H9 (cell line): ENCODE measurements around the gene LASP1. TPM values are rescaled to one million over a fixed set of nuclear protein-coding genes. Genes with fewer than 3 reads are reported as not detected.
A peak's percentile ranks its signal among the peaks of the same experiment; 100 is the strongest.

Experiments
- DNase-seq: peaks from one replicate; pipeline ENCODE4 v3.0.0-alpha.2; 2017
- H2AFZ ChIP-seq: one replicate; pipeline ENCODE4 v1.6.1; 2013; ENCODE audit warnings: mild to moderate bottlenecking, low read length, control low read depth, moderate library complexity
- H2AK5ac ChIP-seq: 2 replicates; pipeline ENCODE4 v1.6.1; 2013; ENCODE audit warnings: low read length, control low read depth, mixed read lengths; ENCODE audit not compliant: insufficient read length
- H2BK120ac ChIP-seq: one replicate; pipeline ENCODE4 v1.6.1; 2013; ENCODE audit warnings: low read depth, mild to moderate bottlenecking, low read length, control low read depth, inconsistent platforms; ENCODE audit not compliant: poor library complexity, severe bottlenecking
- H2BK12ac ChIP-seq: 2 replicates; pipeline ENCODE4 v1.6.1; 2013; ENCODE audit warnings: low read length, control low read depth, mixed read lengths, low read depth; ENCODE audit not compliant: insufficient read length
- H2BK15ac ChIP-seq: 2 replicates; pipeline ENCODE4 v1.6.1; 2013; ENCODE audit warnings: low read depth, low read length, control low read depth
- H2BK20ac ChIP-seq: one replicate; pipeline ENCODE4 v1.6.1; 2013; ENCODE audit warnings: low read depth, mild to moderate bottlenecking, low read length, control low read depth, inconsistent platforms; ENCODE audit not compliant: poor library complexity, severe bottlenecking
- H2BK5ac ChIP-seq: 2 replicates; pipeline ENCODE4 v1.6.1; 2013; ENCODE audit warnings: low read length, control low read depth, mixed read lengths; ENCODE audit not compliant: insufficient read length
- H3K14ac ChIP-seq: 2 replicates; pipeline ENCODE4 v1.6.1; 2013; ENCODE audit warnings: low read length, control low read depth; ENCODE audit not compliant: insufficient read depth
- H3K18ac ChIP-seq: 2 replicates; pipeline ENCODE4 v1.6.1; 2013; ENCODE audit warnings: low read depth, mild to moderate bottlenecking, mixed read lengths, low read length, control low read depth; ENCODE audit not compliant: insufficient read length
- H3K23ac ChIP-seq: 2 replicates; pipeline ENCODE4 v1.6.1; 2013; ENCODE audit warnings: low read length, control low read depth, mixed read lengths, low read depth; ENCODE audit not compliant: insufficient read length
- H3K23me2 ChIP-seq: 2 replicates; pipeline ENCODE4 v1.6.1; 2013; ENCODE audit warnings: low read depth, mild to moderate bottlenecking, mixed read lengths, low read length, control low read depth; ENCODE audit not compliant: insufficient read length, poor library complexity, severe bottlenecking
- H3K27ac ChIP-seq: 2 replicates; pipeline ENCODE4 v1.5.1; 2013; ENCODE audit warnings: low read length, control low read depth, mixed read lengths, low read depth; ENCODE audit not compliant: insufficient read length
- H3K27me3 ChIP-seq: 2 replicates; pipeline ENCODE4 v1.6.1; 2013; ENCODE audit warnings: low read length, control low read depth, inconsistent platforms; ENCODE audit not compliant: insufficient read depth
- H3K4ac ChIP-seq: 2 replicates; pipeline ENCODE4 v1.6.1; 2013; ENCODE audit warnings: low read depth, mild to moderate bottlenecking, control low read depth, inconsistent platforms, low read length, moderate library complexity
- H3K4me1 ChIP-seq: 2 replicates; pipeline ENCODE4 v1.6.1; 2013; ENCODE audit warnings: low read length, control low read depth, inconsistent platforms; ENCODE audit not compliant: insufficient read depth
- H3K4me2 ChIP-seq: 2 replicates; pipeline ENCODE4 v1.6.1; 2013; ENCODE audit warnings: low read length, control low read depth, mixed read lengths; ENCODE audit not compliant: insufficient read length, insufficient read depth
- H3K56ac ChIP-seq: 2 replicates; pipeline ENCODE4 v1.6.1; 2013; ENCODE audit warnings: low read depth, mild to moderate bottlenecking, mixed read lengths, low read length, control low read depth; ENCODE audit not compliant: insufficient read length
- H3K79me1 ChIP-seq: 2 replicates; pipeline ENCODE4 v1.6.1; 2013; ENCODE audit warnings: low read depth, mild to moderate bottlenecking, moderate library complexity, low read length, control low read depth, inconsistent platforms; ENCODE audit not compliant: insufficient read depth, poor library complexity, severe bottlenecking
- H3K79me2 ChIP-seq: 2 replicates; pipeline ENCODE4 v1.6.1; 2013; ENCODE audit warnings: low read length, control low read depth, inconsistent platforms; ENCODE audit not compliant: insufficient read depth
- H3K9ac ChIP-seq: 2 replicates; pipeline ENCODE4 v1.6.1; 2013; ENCODE audit warnings: low read length, control low read depth, mixed read lengths; ENCODE audit not compliant: insufficient read length; ENCODE audit errors: extremely low read depth
- H3K9me3 ChIP-seq: one replicate; pipeline ENCODE4 v1.6.1; 2013; ENCODE audit warnings: low read depth, low read length, inconsistent platforms; ENCODE audit not compliant: control insufficient read depth
- H3T11ph ChIP-seq: one replicate; pipeline ENCODE4 v1.6.1; 2013; ENCODE audit warnings: mild to moderate bottlenecking, low read length, control low read depth, inconsistent platforms
- H4K20me1 ChIP-seq: one replicate; pipeline ENCODE4 v1.6.1; 2013; ENCODE audit not compliant: control insufficient read depth, insufficient read length, insufficient read depth
- H4K5ac ChIP-seq: 2 replicates; pipeline ENCODE4 v1.6.1; 2013; ENCODE audit warnings: low read depth, mild to moderate bottlenecking, mixed read lengths, low read length, control low read depth; ENCODE audit not compliant: insufficient read length
- H4K8ac ChIP-seq: replicated peaks from 2 replicates; pipeline ENCODE4 v1.6.1; 2013; ENCODE audit warnings: low read length, control low read depth, mixed read lengths, low read depth; ENCODE audit not compliant: insufficient read length
- H4K91ac ChIP-seq: 2 replicates; pipeline ENCODE4 v1.6.1; 2013; ENCODE audit warnings: low read depth, mild to moderate bottlenecking, moderate library complexity, mixed read lengths, low read length, control low read depth; ENCODE audit not compliant: insufficient read length
- H3K27ac Mint-ChIP-seq, 3 experiments: 2 replicates in 2 of 3; 3 replicates in 1 of 3; pipeline ENCODE4 v1.8.0; 2020 to 2021; ENCODE audit warnings: mixed read lengths in 3 of 3, mild to moderate bottlenecking in 1 of 3, moderate library complexity in 1 of 3
- H3K27me3 Mint-ChIP-seq: 2 replicates; pipeline ENCODE4 v1.8.0; 2021; ENCODE audit warnings: low read depth, mild to moderate bottlenecking, moderate library complexity, mixed read lengths
- H3K36me3 Mint-ChIP-seq, 3 experiments: 2 replicates in 2 of 3; 3 replicates in 1 of 3; pipeline ENCODE4 v1.8.0; 2020 to 2021; ENCODE audit warnings: low read depth in 3 of 3, mixed read lengths in 3 of 3; ENCODE audit not compliant: insufficient read depth in 1 of 3
- H3K4me1 Mint-ChIP-seq, 2 experiments: 2 replicates each; pipeline ENCODE4 v1.8.0; 2020; ENCODE audit warnings: mixed read lengths in 2 of 2
- H3K4me3 Mint-ChIP-seq, 2 experiments: 2 replicates in 1 of 2; 3 replicates in 1 of 2; pipeline ENCODE4 v1.8.0; 2020 to 2021; ENCODE audit warnings: mild to moderate bottlenecking in 2 of 2, mixed read lengths in 2 of 2, moderate library complexity in 1 of 2
- H3K9me3 Mint-ChIP-seq, 2 experiments: 2 replicates in 1 of 2; 3 replicates in 1 of 2; pipeline ENCODE4 v1.8.0; 2020; ENCODE audit warnings: mild to moderate bottlenecking in 2 of 2, mixed read lengths in 2 of 2, moderate library complexity in 1 of 2
- WGBS: extraction: QIAGEN DNeasy Blood & Tissue Kit; methylation state at CpG from one replicate; pipeline ENCODE4 v1.1.7; 2013; ENCODE audit warnings: missing lambda C conversion rate, low lambda C conversion rate, mixed read lengths; ENCODE audit not compliant: insufficient read length; ENCODE audit errors: extremely low coverage; 5-methylcytosine and 5-hydroxymethylcytosine counted together
- total RNA-seq: library from RNA; stranded (reverse); gene quantifications from 2 replicates; pipeline ENCODE4 v1.2.1, GENCODE V29; 2021
- TF ChIP-seq, protein P1 (sequence below): fragments of 200-600 bp; sonication (generic); conservative IDR thresholded peaks from 3 replicates; pipeline ENCODE4 v1.8.0; 2021; ENCODE audit warnings: antibody characterized with exemption, mild to moderate bottlenecking

Gene LASP1
- total RNA-seq, 1 experiment from 2014 or later = 121 TPM

DNA sequence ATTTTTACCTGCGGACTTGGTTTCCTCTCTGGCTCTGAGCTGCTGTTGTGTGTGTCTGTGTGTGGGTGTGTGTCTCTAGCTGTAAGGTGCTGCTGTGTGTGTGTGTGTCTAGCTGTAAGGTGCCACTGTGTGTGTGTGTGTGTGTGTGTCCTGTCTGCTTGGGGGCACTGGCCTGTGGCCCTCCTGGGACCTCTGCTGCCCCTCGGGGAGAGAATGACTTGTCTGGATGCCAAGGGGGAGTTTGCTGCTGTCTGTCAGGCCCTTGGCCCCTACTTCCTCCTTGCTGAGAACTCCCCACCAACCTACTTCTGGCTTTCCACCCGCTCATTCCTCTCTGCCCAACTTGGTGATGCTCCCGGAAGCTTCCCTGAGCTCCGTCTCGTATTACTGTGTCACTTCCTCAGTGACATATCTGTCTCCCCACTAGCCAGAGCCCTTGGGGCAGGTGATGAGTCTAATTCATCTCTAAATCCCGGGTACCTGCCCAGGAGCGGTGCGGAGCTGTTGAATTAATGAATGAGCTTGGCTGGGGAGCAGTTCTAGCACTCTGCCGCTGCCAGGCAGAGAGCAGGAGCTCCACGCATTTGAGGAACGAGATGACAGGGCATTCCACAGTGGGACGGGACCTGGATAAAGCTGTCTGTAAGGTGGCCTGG lies 52.0 kb downstream of the LASP1 start:
- H3K4me2 ChIP-seq = no peak overlapping the region
- whole genome bisulfite sequencing = no CpG with 5 or more reads among the region's 13 CpGs
- no peaks in the 10 kb centered on the region; the same call in 1 of the 2 replicates for H3K4me1 ChIP-seq
- Mint-ChIP-seq H3K36me3 (peaks cover 10 to 33% (median 25%) of the 10 kb centered on the region in 3 experiments; a peak in 6 of 7 replicates), H3K9me3 (no peaks in the 10 kb centered on the region), H3K27me3 (no peaks in the 10 kb centered on the region; the same call in 1 of the 2 replicates), H3K4me1 (peaks cover 27 to 40% of the 10 kb centered on the region in 2 experiments), H3K27ac (peak overlapping the region; percentile 9 to 88 (median 46); a peak in 4 of 7 replicates), H3K4me3 (no peak overlapping the region)
- H3K9ac ChIP-seq = no peak overlapping the region
- H2BK15ac ChIP-seq = no peak overlapping the region
- H3K23ac ChIP-seq = no peak overlapping the region
- H4K8ac ChIP-seq = no peak overlapping the region
- H4K20me1 ChIP-seq = no peaks in the 10 kb centered on the region
- TF ChIP-seq, protein P1, sequence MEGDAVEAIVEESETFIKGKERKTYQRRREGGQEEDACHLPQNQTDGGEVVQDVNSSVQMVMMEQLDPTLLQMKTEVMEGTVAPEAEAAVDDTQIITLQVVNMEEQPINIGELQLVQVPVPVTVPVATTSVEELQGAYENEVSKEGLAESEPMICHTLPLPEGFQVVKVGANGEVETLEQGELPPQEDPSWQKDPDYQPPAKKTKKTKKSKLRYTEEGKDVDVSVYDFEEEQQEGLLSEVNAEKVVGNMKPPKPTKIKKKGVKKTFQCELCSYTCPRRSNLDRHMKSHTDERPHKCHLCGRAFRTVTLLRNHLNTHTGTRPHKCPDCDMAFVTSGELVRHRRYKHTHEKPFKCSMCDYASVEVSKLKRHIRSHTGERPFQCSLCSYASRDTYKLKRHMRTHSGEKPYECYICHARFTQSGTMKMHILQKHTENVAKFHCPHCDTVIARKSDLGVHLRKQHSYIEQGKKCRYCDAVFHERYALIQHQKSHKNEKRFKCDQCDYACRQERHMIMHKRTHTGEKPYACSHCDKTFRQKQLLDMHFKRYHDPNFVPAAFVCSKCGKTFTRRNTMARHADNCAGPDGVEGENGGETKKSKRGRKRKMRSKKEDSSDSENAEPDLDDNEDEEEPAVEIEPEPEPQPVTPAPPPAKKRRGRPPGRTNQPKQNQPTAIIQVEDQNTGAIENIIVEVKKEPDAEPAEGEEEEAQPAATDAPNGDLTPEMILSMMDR = no peak
- no peak overlapping the region for H3K18ac ChIP-seq
- no peak for DNase-seq
- H3K56ac ChIP-seq = no peak overlapping the region
- no peaks in the 10 kb centered on the region for H3K79me2 ChIP-seq
- no peak overlapping the region for H4K91ac ChIP-seq
- no peaks in the 10 kb centered on the region for H3K23me2 ChIP-seq
- H2BK20ac ChIP-seq = no peak overlapping the region
- no peak overlapping the region for H3K4ac ChIP-seq
- H2BK120ac ChIP-seq = no peak overlapping the region
- H3K9me3 ChIP-seq = no peaks in the 10 kb centered on the region
- no peak overlapping the region for H2BK5ac ChIP-seq
- no peak overlapping the region for H3T11ph ChIP-seq
- no peak overlapping the region for H3K14ac ChIP-seq
- no peaks in the 10 kb centered on the region for H3K79me1 ChIP-seq
- H2AK5ac ChIP-seq = no peak overlapping the region
- no peaks in the 10 kb centered on the region for H3K27me3 ChIP-seq
- H4K5ac ChIP-seq = no peak overlapping the region
- no peak overlapping the region for H2BK12ac ChIP-seq
- no peak overlapping the region for H2AFZ ChIP-seq
- H3K27ac ChIP-seq = no peak overlapping the region
